Aorta (tissue), 5 donors: ENCODE results near the gene ADAM11. TPM values are rescaled to one million over a fixed set of nuclear protein-coding genes. Genes with fewer than 3 reads are reported as not detected.

Experiments
- ATAC-seq: fragments of 200-7000 bp; cut with Tn5 transposase; one replicate; pipeline ENCODE4 v1.9.1; 2022; ENCODE audit warnings: moderate library complexity; ENCODE audit not compliant: low FRiP score
- DNase-seq, 2 donors: peaks; one replicate each; pipeline ENCODE4 v3.0.0-alpha.2; 2020
- H3K27ac ChIP-seq, 2 donors: one replicate each; pipeline ENCODE4 v1.5.1; 2013; ENCODE audit warnings: low read length in 2 of 2, mild to moderate bottlenecking in 2 of 2, moderate library complexity in 2 of 2, control low read depth in 1 of 2, inconsistent platforms in 1 of 2, low read depth in 1 of 2
- H3K27me3 ChIP-seq, 2 donors: one replicate each; pipeline ENCODE4 v1.6.1; 2013; ENCODE audit warnings: control low read depth in 1 of 2, low read length in 1 of 2, mild to moderate bottlenecking in 1 of 2, moderate library complexity in 1 of 2; ENCODE audit not compliant: insufficient read depth in 2 of 2, control insufficient read depth in 1 of 2
- H3K36me3 ChIP-seq, 2 donors: one replicate each; pipeline ENCODE4 v1.6.1; 2013; ENCODE audit warnings: control low read depth in 1 of 2, low read length in 1 of 2, mild to moderate bottlenecking in 1 of 2; ENCODE audit not compliant: insufficient read depth in 2 of 2, control insufficient read depth in 1 of 2
- H3K4me1 ChIP-seq, 2 donors: one replicate each; pipeline ENCODE4 v1.6.1; 2013; ENCODE audit warnings: low read length in 2 of 2, control low read depth in 1 of 2, mild to moderate bottlenecking in 1 of 2, moderate library complexity in 1 of 2; ENCODE audit not compliant: insufficient read depth in 2 of 2, control insufficient read depth in 1 of 2
- H3K4me3 ChIP-seq, 2 donors: one replicate each; pipeline ENCODE4 v1.5.1; 2013; ENCODE audit warnings: low read length in 2 of 2, control low read depth in 1 of 2, mild to moderate bottlenecking in 1 of 2
- H3K9me3 ChIP-seq: one replicate; pipeline ENCODE4 v1.6.1; 2013; ENCODE audit warnings: mild to moderate bottlenecking, low read length; ENCODE audit not compliant: control insufficient read depth
- WGBS, 2 donors: extraction: QIAGEN DNeasy Blood & Tissue Kit; methylation state at CpG; one replicate each; pipeline ENCODE4 v1.1.7; 2013; 5-methylcytosine and 5-hydroxymethylcytosine counted together
- intact Hi-C, 2 donors: fragments of 100-400 bp; cut with DNase I; formaldehyde crosslinking; loops; one replicate each; pipeline versions ENCODE4 v1.14.2 to v1.15.0; 2022
- polyA plus RNA-seq, 2 donors: library from polyadenylated mRNA; stranded (reverse); fragments of 200-250 nt; gene quantifications; one replicate each; pipeline ENCODE4 v1.2.3, GENCODE V29; 2013
- total RNA-seq, 2 donors: library from RNA; stranded (reverse); fragmentation: NEBNext Ultra II Directional; extraction: Animal tissue kit (Norgen Biotek cat#: 25700); gene quantifications; one replicate each; pipeline ENCODE4 v1.2.1, GENCODE V29; 2021
- donor health status: healthy with polysubstance abuse.
- donor health status: Bipolar disorder and iron deficiency.
- donor health status: DM: no; HTN: no; CAD: no.
- donor health status: DM: no; HTN: no; CAD: no.
- donor health status: DM: yes; HTN: yes; CAD: no.

ADAM11 gene
- total and polyA plus RNA-seq, 4 donors: 0.38 to 1.6 (median 0.91) TPM

DNA sequence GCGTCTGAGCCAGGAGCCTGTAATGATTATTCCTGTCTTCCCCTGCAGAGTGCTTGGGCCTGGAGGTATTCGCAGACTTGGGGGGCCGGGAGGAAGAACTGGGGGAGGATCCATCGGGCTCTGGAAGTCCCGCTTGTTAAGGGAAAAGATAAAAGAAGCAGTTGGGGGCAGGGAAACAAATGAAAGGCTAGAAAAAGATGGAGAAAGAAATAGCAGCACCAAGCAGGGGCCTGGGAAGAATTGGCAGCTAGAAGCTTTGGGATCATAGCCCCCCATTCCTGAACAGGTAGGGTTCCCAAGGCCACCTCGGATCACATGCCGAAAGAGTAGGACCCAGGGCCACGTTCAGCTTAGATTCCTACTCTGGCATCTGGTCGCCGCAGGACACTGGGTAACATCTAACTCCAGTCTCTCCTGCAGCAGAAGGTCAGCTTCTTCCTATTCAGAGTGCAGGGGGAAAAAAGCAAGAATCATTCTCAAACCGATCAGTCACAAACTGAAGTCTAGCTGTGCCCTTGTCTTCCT, 23.6 kb downstream of the ADAM11 start:
- Histone ChIP-seq H3K4me1 (no peaks in the 10 kb centered on the region), H3K4me3 (no peak overlapping the region), H3K27me3 (no peaks in the 10 kb centered on the region), H3K27ac (peak overlapping the region; percentile 18 to 49), H3K9me3 (no peaks in the 10 kb centered on the region), H3K36me3 (no peaks in the 10 kb centered on the region)
- intact Hi-C loops: no loop called here
- 3 to 12% methylated on average over 11 of the region's 11 CpGs for WGBS, 2 donors
- DNase-seq (peak in 1 of 2 donors; percentile 18), ATAC-seq (no peak)

- no peaks in the 10 kb centered on the region for H3K9me3 ChIP-seq
- H3K4me3 ChIP-seq: no peak overlapping the region
- DNase-seq (no peak), ATAC-seq (no peak)
- WGBS, 2 donors: 74 to 78% methylated on average over 7 of the region's 7 CpGs
- H3K4me1 ChIP-seq: no peaks in the 10 kb centered on the region
- intact Hi-C loops: no loop called here
- H3K36me3 ChIP-seq: no peaks in the 10 kb centered on the region
- no peak overlapping the region for H3K27ac ChIP-seq
- no peaks in the 10 kb centered on the region for H3K27me3 ChIP-seq
Measured at GRCh38 chr17:44785921-44786320, 27.1 kb downstream of the ADAM11 start.

DNA sequence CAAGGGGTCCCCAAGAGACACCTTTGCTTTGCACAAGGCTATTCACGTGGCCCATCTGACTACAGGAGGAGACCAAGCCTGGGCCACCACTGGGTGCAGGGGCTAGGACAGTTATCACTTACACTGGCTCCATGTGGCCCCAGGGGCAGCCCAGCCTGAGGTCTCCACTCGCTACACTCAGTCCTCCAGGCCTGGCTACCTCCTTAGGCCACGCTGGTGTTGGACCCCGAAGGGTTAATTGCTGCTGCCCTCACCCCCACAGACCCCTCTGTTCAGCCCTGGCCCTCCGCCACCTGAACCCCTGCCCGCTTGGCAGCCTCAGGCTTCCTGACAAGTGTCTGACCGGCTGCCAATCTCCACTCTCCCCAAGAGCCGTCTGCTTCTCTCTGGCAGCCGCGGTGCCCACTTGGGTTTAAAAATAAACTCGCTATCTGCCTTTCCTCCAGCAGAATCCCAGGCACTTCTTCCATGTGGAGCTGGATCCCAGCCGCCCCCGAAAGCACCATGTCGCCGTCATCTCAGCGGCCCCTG, 27.8 kb downstream of the ADAM11 start:
- Histone ChIP-seq H3K27ac (peak overlapping the region in 1 of 2 donors; percentile 39), H3K9me3 (no peaks in the 10 kb centered on the region), H3K36me3 (no peaks in the 10 kb centered on the region), H3K4me3 (no peak overlapping the region), H3K27me3 (no peaks in the 10 kb centered on the region), H3K4me1 (no peaks in the 10 kb centered on the region)
- ATAC-seq: peak; percentile 33
- DNase-seq: no peak
- 7 to 9% methylated on average over 16 of the region's 16 CpGs for WGBS, 2 donors
- intact Hi-C loops: no loop called here

DNA sequence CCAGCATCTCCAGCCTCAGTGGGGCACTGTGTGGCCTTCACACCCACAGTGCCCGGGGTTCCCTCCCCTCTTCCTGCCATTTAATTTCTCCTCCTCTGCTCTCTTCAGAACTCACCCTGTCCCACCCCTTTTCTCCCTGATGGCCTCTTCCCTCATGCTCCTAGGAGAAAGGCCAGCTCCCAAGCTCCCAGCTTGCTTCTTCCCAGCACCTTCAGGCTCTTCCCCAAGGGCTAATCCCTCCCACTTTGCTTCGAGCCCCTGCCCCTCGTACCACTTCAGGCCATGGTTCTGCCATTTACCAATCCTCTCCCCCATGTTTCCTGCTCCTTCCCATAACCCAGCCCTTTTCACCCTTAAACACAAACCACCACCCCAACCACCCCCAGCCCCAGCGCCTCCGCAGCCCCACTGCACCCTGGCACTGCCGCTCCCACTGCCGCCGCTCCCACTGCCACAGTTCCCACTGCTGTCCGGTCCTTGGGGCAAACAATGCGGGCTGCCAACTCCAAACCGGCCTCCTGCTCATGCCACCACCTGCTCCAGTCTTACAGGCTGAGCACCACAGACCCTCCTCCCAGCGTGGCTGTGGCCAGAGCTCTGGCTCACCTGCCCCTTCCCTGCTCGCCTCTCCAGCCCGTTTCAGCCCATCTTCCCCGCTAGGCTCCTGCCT, 28.6 kb downstream of the ADAM11 start:
- H3K27me3 ChIP-seq: no peaks in the 10 kb centered on the region
- DNase-seq (no peak), ATAC-seq (peak; percentile 44)
- 12 to 23% methylated on average over 15 of the region's 15 CpGs for WGBS, 2 donors
- intact Hi-C loops: no loop called here
- no peaks in the 10 kb centered on the region for H3K4me1 ChIP-seq
- H3K27ac ChIP-seq: peak overlapping the region in 1 of 2 donors; percentile 39
- no peaks in the 10 kb centered on the region for H3K36me3 ChIP-seq
- H3K4me3 ChIP-seq: no peak overlapping the region
- no peaks in the 10 kb centered on the region for H3K9me3 ChIP-seq

- 87 to 93% methylated on average over 7 of the region's 7 CpGs for WGBS, 2 donors
- intact Hi-C loops: no loop called here
- H3K27ac ChIP-seq: no peak overlapping the region
Measured at GRCh38 chr17:44788139-44788538, 29.4 kb downstream of the ADAM11 start.

GRCh38 chr17:44792276-44792675, 33.5 kb downstream of the ADAM11 start:
- intact Hi-C loops: loop anchor here in 1 of 2 donors (5.0 kb wide), 1 partner anchor 35 kb away; no protein-coding TSS in a partner anchor
- DNase-seq (no peak), ATAC-seq (no peak)
- no peaks in the 10 kb centered on the region for H3K27me3 ChIP-seq
- H3K9me3 ChIP-seq: no peaks in the 10 kb centered on the region
- no peak overlapping the region for H3K27ac ChIP-seq
- no peaks in the 10 kb centered on the region for H3K4me1 ChIP-seq
- 86 to 89% methylated on average over 1 of the region's 1 CpG for WGBS, 2 donors
- H3K4me3 ChIP-seq: no peak overlapping the region
- peaks cover 0 to 1% of the 10 kb centered on the region in 2 donors for H3K36me3 ChIP-seq

More at GRCh38 chr17:44788139-44788538, 29.4 kb downstream of the ADAM11 start:
- ATAC-seq (no peak), DNase-seq (peak in 1 of 2 donors; percentile 12)
- no peaks in the 10 kb centered on the region for H3K27me3 ChIP-seq
- no peaks in the 10 kb centered on the region for H3K9me3 ChIP-seq
- H3K4me3 ChIP-seq: no peak overlapping the region
- no peaks in the 10 kb centered on the region for H3K36me3 ChIP-seq
- H3K4me1 ChIP-seq: no peaks in the 10 kb centered on the region

DNA sequence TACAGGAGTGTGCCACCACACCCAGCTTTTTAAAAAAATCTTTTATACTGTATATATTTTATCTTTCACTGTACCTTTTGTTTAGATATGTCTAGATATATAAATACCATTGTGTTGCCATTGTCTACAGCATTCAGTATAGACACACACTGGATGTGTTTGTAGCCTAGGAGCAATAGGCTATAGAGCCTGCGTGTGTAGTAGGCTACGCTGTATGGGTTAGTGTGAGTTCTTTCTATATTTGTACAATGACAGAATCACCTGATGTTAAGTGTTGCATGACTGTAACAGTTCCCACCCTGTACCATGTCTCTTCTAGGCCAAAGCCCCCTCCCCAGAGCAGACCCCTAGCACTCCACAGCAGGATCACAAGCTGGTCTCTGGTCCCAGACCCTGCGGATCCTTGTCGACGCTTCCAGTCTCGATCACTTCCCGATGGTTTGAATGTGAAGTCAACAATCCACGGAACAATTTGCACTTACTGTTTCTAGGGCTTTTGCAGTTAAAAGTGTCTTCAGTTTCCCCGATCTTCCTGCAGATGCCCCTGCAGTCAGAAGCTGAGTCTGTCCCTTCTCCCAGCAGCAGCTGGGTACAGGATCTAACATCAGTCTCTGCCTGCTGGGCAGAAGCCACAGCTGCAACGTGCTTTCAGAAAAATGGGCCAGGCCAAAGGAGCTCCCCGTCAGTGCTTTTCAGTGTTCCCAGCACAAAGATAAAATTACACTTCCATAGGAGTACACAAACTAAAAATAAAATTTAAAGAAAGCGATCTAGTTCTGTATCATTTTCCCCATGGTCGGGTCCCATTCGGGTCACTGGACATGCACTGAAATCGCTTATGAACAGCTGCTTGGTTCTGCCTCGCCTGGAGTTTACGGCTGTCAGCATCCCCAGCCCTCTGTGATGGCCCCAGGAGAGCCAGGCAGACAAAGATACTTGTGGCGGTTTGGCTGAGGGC, 35.4 kb downstream of the ADAM11 start:
- Histone ChIP-seq H3K27me3 (no peaks in the 10 kb centered on the region), H3K4me1 (no peaks in the 10 kb centered on the region), H3K9me3 (no peaks in the 10 kb centered on the region), H3K27ac (peak overlapping the region; percentile 68 to 80), H3K36me3 (peaks cover 0 to 1% of the 10 kb centered on the region in 2 donors), H3K4me3 (no peak overlapping the region)
- intact Hi-C loops: loop anchor here in 1 of 2 donors (5.0 kb wide), 1 partner anchor 33 kb away; no protein-coding TSS in a partner anchor
- 30 to 34% methylated on average over 18 of the region's 18 CpGs for WGBS, 2 donors
- no peak for ATAC-seq
- no peak for DNase-seq

DNA sequence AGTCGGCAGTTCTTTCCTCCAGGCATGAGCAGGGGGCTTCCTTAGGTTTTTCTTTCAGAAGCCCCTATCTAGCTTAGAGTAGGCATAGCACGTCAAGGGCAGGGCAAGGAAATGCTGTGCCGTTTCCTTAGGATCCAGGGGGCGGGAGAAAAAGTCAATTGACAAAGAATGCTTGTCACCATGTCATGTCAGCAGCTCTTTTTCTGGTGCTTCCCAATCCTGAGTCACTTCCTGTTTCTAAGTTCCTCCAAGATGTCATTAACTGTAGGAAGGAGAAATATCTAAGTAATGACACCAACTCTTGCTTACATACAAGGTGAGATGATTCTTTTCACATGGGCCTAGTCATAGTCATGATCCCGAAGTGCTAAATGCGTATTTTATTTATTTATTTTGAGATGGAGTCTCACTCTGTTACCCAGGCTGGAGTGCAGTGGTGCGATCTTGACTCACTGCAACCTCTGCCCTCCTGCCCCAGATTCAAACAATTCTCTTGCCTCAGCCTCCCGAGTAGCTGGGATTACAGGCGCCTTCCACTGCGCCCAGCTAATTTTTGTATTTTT, 36.1 kb downstream of the ADAM11 start:
- ATAC-seq (peak; percentile 28), DNase-seq (no peak)
- intact Hi-C loops: loop anchor here in 1 of 2 donors (5.0 kb wide), 1 partner anchor 32 kb away; no protein-coding TSS in a partner anchor
- WGBS, 2 donors: 31 to 35% methylated on average over 10 of the region's 10 CpGs
- Histone ChIP-seq H3K4me1 (no peaks in the 10 kb centered on the region), H3K27ac (peak overlapping the region; percentile 68 to 80), H3K36me3 (peaks cover 0 to 1% of the 10 kb centered on the region in 2 donors), H3K9me3 (no peaks in the 10 kb centered on the region), H3K27me3 (no peaks in the 10 kb centered on the region), H3K4me3 (no peak overlapping the region)
